Sigmoid colon (tissue), 7 donors: ENCODE results near the gene EFNA5. TPM values are rescaled to one million over a fixed set of nuclear protein-coding genes. Genes with fewer than 3 reads are reported as not detected.

Source experiments
- DNase-seq: peaks from one replicate; pipeline ENCODE4 v3.0.0-alpha.2; 2019
- H3K27ac ChIP-seq, 4 donors: fragments of 200-600 bp; sonication (generic); one replicate each; pipeline ENCODE4 v1.5.1; 2016 to 2019; ENCODE audit warnings: mild to moderate bottlenecking in 1 of 4
- H3K27me3 ChIP-seq, 3 donors: fragments of 200-600 bp; sonication (generic); one replicate each; pipeline ENCODE4 v1.5.1; 2019; ENCODE audit warnings: mild to moderate bottlenecking in 1 of 3
- H3K36me3 ChIP-seq, 4 donors: fragments of 200-600 bp; sonication (generic); one replicate each; pipeline ENCODE4 v1.5.1; 2016 to 2019
- H3K4me1 ChIP-seq, 4 donors: fragments of 200-600 bp; sonication (generic); one replicate each; pipeline ENCODE4 v1.5.1; 2017 to 2019
- H3K4me3 ChIP-seq, 4 donors: fragments of 200-600 bp; sonication (generic); one replicate each; pipeline ENCODE4 v1.5.1; 2017 to 2019; ENCODE audit warnings: mild to moderate bottlenecking in 2 of 4, moderate library complexity in 1 of 4
- H3K9me3 ChIP-seq, 4 donors: fragments of 200-600 bp in 3 of 4; sonication (generic) in 3 of 4; one replicate each; pipeline versions ENCODE4 v1.5.1 to v1.6.1; 2013 to 2019
- CTCF ChIP-seq, 4 experiments: fragments of 450-650 bp in 3 of 4; fragments of 200-600 bp in 1 of 4; IDR thresholded peaks; one replicate each; pipeline ENCODE4 v1.5.1; 2016 to 2019; ENCODE audit warnings: antibody characterized with exemption in 4 of 4, mild to moderate bottlenecking in 3 of 4, moderate library complexity in 2 of 4
- EP300 ChIP-seq, 4 donors: sonication (generic); formaldehyde crosslinking; IDR thresholded peaks; one replicate each; pipeline ENCODE4 v1.6.1; 2017; ENCODE audit warnings: antibody characterized with exemption in 4 of 4
- POLR2A ChIP-seq, 2 donors: fragments of 450-650 bp; IDR thresholded peaks; one replicate each; pipeline ENCODE4 v1.6.1; 2016; ENCODE audit warnings: antibody characterized with exemption in 2 of 2, mild to moderate bottlenecking in 2 of 2, moderate library complexity in 2 of 2
- POLR2AphosphoS5 ChIP-seq, 4 donors: sonication (generic); formaldehyde crosslinking; IDR thresholded peaks; one replicate each; pipeline ENCODE4 v1.6.1; 2017; ENCODE audit warnings: antibody characterized with exemption in 4 of 4
- WGBS, 2 donors: extraction: QIAGEN DNeasy Blood & Tissue Kit; methylation state at CpG; one replicate each; pipeline ENCODE4 v1.1.7; 2013; 5-methylcytosine and 5-hydroxymethylcytosine counted together
- intact Hi-C: fragments of 100-400 bp; cut with DNase I; formaldehyde crosslinking; loops from one replicate; pipeline ENCODE4 v1.15.1; 2023
- polyA plus RNA-seq, 3 donors: library from polyadenylated mRNA; stranded (reverse); fragments of 200-250 nt; gene quantifications; one replicate each; pipeline ENCODE4 v1.2.3, GENCODE V29; 2013
- total RNA-seq, 4 donors: library from RNA; depleted of rRNA; stranded (reverse); fragments of >200 nt; gene quantifications; one replicate each; pipeline ENCODE4 v1.1.0, GENCODE V29; 2016
- donor health status: healthy with polysubstance abuse.
- donor health status: Bipolar disorder and iron deficiency.
- donor health status: healthy.

EFNA5 gene
- total and polyA plus RNA-seq, 7 donors, result 0.60 to 10.8 (median 6.8) TPM

GRCh38 chr5:107389775-107390148 is 281.0 kb downstream of the EFNA5 start:
- Histone ChIP-seq H3K9me3 (no peaks in the 10 kb centered on the region), H3K27me3 (no peaks in the 10 kb centered on the region), H3K27ac (no peak overlapping the region), H3K4me3 (no peak overlapping the region), H3K4me1 (peaks cover 0 to 20% (median 14%) of the 10 kb centered on the region in 4 donors), H3K36me3 (no peaks in the 10 kb centered on the region)
- TF ChIP-seq POLR2AphosphoS5 (IDR thresholded peaks at IDR 0.05), result no peak
- no peak for TF ChIP-seq CTCF (IDR thresholded peaks at IDR 0.05)
- no peak for TF ChIP-seq POLR2A (IDR thresholded peaks at IDR 0.05)
- no peak for TF ChIP-seq EP300 (IDR thresholded peaks at IDR 0.05)
- WGBS, 2 donors, result 67 to 81% methylated on average over 1 of the region's 1 CpG
- DNase-seq, result no peak
- intact Hi-C loops, result no loop called here

- no peak for DNase-seq
- intact Hi-C loops, result no loop called here
- TF ChIP-seq POLR2AphosphoS5 (IDR thresholded peaks at IDR 0.05), result peak in 1 of 4 donors; percentile 22
- no peak for TF ChIP-seq POLR2A (IDR thresholded peaks at IDR 0.05)
- Histone ChIP-seq H3K4me1 (peaks cover 0 to 20% (median 14%) of the 10 kb centered on the region in 4 donors), H3K27ac (peak overlapping the region in 2 of 4 donors; percentile 3 to 11), H3K9me3 (no peaks in the 10 kb centered on the region), H3K27me3 (no peaks in the 10 kb centered on the region), H3K4me3 (no peak overlapping the region), H3K36me3 (no peaks in the 10 kb centered on the region)
- 27 to 30% methylated on average over 5 of the region's 5 CpGs for WGBS, 2 donors
Measured at GRCh38 chr5:107389130-107389774, 281.5 kb downstream of the EFNA5 start.

- H3K9me3 ChIP-seq, result no peaks in the 10 kb centered on the region
- H3K4me3 ChIP-seq, result no peak overlapping the region
- no peak for TF ChIP-seq POLR2A (IDR thresholded peaks at IDR 0.05)
- TF ChIP-seq EP300 (IDR thresholded peaks at IDR 0.05), result no peak
- TF ChIP-seq CTCF (IDR thresholded peaks at IDR 0.05), result no peak
- TF ChIP-seq POLR2AphosphoS5 (IDR thresholded peaks at IDR 0.05), result no peak
- WGBS, 2 donors, result 31 to 58% methylated on average over 8 of the region's 8 CpGs
- H3K4me1 ChIP-seq, result peaks cover 0 to 20% (median 14%) of the 10 kb centered on the region in 4 donors
- H3K27ac ChIP-seq, result peak overlapping the region in 2 of 4 donors; percentile 11 to 26
- intact Hi-C loops, result no loop called here
- H3K27me3 ChIP-seq, result no peaks in the 10 kb centered on the region
- no peak for DNase-seq
- no peaks in the 10 kb centered on the region for H3K36me3 ChIP-seq
Measured at GRCh38 chr5:107388141-107388861, 282.4 kb downstream of the EFNA5 start.

- TF ChIP-seq CTCF (IDR thresholded peaks at IDR 0.05), result no peak
Measured at GRCh38 chr5:107387526-107388140, 283.1 kb downstream of the EFNA5 start.

GRCh38 chr5:107385708-107386107 is 285.0 kb downstream of the EFNA5 start:
- no peak overlapping the region for H3K4me3 ChIP-seq
- no peaks in the 10 kb centered on the region for H3K36me3 ChIP-seq
- H3K9me3 ChIP-seq, result no peaks in the 10 kb centered on the region
- DNase-seq, result no peak
- peaks cover 0 to 20% (median 14%) of the 10 kb centered on the region in 4 donors for H3K4me1 ChIP-seq
- intact Hi-C loops, result no loop called here
- WGBS, 2 donors, result 89 to 97% methylated on average over 2 of the region's 2 CpGs
- H3K27ac ChIP-seq, result no peak overlapping the region
- TF ChIP-seq POLR2A (IDR thresholded peaks at IDR 0.05), result no peak
- no peak for TF ChIP-seq CTCF (IDR thresholded peaks at IDR 0.05)
- no peak for TF ChIP-seq EP300 (IDR thresholded peaks at IDR 0.05)
- no peak for TF ChIP-seq POLR2AphosphoS5 (IDR thresholded peaks at IDR 0.05)
- H3K27me3 ChIP-seq, result no peaks in the 10 kb centered on the region

More at GRCh38 chr5:107387526-107388140, 283.1 kb downstream of the EFNA5 start:
- Histone ChIP-seq H3K27ac (peak overlapping the region in 2 of 4 donors; percentile 11 to 26), H3K9me3 (no peaks in the 10 kb centered on the region), H3K4me1 (peaks cover 0 to 20% (median 14%) of the 10 kb centered on the region in 4 donors), H3K4me3 (no peak overlapping the region), H3K27me3 (no peaks in the 10 kb centered on the region), H3K36me3 (no peaks in the 10 kb centered on the region)
- 79 to 88% methylated on average over 6 of the region's 6 CpGs for WGBS, 2 donors
- no peak for DNase-seq
- intact Hi-C loops, result no loop called here
